ENCODE data around the gene ZFAND4. TPM values are rescaled to one million over a fixed set of nuclear protein-coding genes. Genes with fewer than 3 reads are reported as not detected.

ZFAND4 gene
- total RNA-seq, 4 donors from 2014 or later = 5.0 to 15.3 (median 7.9) TPM

- H3K9me3 ChIP-seq = no peaks in the 10 kb centered on the region
- no peaks in the 10 kb centered on the region for H3K27me3 ChIP-seq
- WGBS, 2 donors = 94 to 95% methylated on average over 2 of the region's 2 CpGs
- no peak overlapping the region for H3K27ac ChIP-seq
- TF ChIP-seq POLR2A (IDR thresholded peaks at IDR 0.05) = no peak
- no peak for TF ChIP-seq CTCF (IDR thresholded peaks at IDR 0.05)
- peaks cover 0 to 34% (median 12%) of the 10 kb centered on the region in 3 donors for H3K4me1 ChIP-seq
- peaks cover 0 to 19% (median 0%) of the 10 kb centered on the region in 3 donors for H3K36me3 ChIP-seq
- intact Hi-C loops (cut with DNase I) = no loop called here
- DNase-seq = no peak
- no peak overlapping the region for H3K4me3 ChIP-seq
Measured at GRCh38 chr10:45591280-45591679, 81.3 kb downstream of the ZFAND4 start.

- Histone ChIP-seq H3K4me3 (no peak overlapping the region), H3K27me3 (no peaks in the 10 kb centered on the region), H3K4me1 (peaks cover 0 to 28% (median 12%) of the 10 kb centered on the region in 3 donors), H3K9me3 (no peaks in the 10 kb centered on the region), H3K27ac (no peak overlapping the region), H3K36me3 (peaks cover 0 to 19% (median 0%) of the 10 kb centered on the region in 3 donors)
- 95 to 100% methylated on average over 2 of the region's 2 CpGs for WGBS, 2 donors
- DNase-seq = no peak
- intact Hi-C loops (cut with DNase I) = no loop called here
- no peak for TF ChIP-seq CTCF (IDR thresholded peaks at IDR 0.05)
Measured at GRCh38 chr10:45589868-45590267, 82.7 kb downstream of the ZFAND4 start.

GRCh38 chr10:45589009-45589408, 83.6 kb downstream of the ZFAND4 start:
- intact Hi-C loops (cut with DNase I) = no loop called here
- no peak overlapping the region for H3K27ac ChIP-seq

GRCh38 chr10:45586028-45586824, 86.3 kb downstream of the ZFAND4 start:
- no peak for DNase-seq
- Histone ChIP-seq H3K9me3 (no peaks in the 10 kb centered on the region), H3K4me1 (peaks cover 0 to 12% (median 3%) of the 10 kb centered on the region in 3 donors), H3K4me3 (no peak overlapping the region), H3K27me3 (no peaks in the 10 kb centered on the region), H3K27ac (no peak overlapping the region), H3K36me3 (peaks cover 0 to 19% (median 0%) of the 10 kb centered on the region in 3 donors)
- TF ChIP-seq POLR2A (IDR thresholded peaks at IDR 0.05) = no peak
- TF ChIP-seq CTCF (IDR thresholded peaks at IDR 0.05) = no peak
- WGBS, 2 donors = 93 to 98% methylated on average over 3 of the region's 3 CpGs
- intact Hi-C loops (cut with DNase I) = no loop called here

More at GRCh38 chr10:45589009-45589408, 83.6 kb downstream of the ZFAND4 start:
- Histone ChIP-seq H3K9me3 (no peaks in the 10 kb centered on the region), H3K4me3 (no peak overlapping the region), H3K36me3 (peaks cover 0 to 19% (median 0%) of the 10 kb centered on the region in 3 donors), H3K27me3 (no peaks in the 10 kb centered on the region), H3K4me1 (peaks cover 0 to 26% (median 12%) of the 10 kb centered on the region in 3 donors)
- TF ChIP-seq POLR2A (IDR thresholded peaks at IDR 0.05) (no peak), CTCF (IDR thresholded peaks at IDR 0.05) (no peak)
- no peak for DNase-seq

GRCh38 chr10:45585131-45585530, 87.4 kb downstream of the ZFAND4 start:
- Histone ChIP-seq H3K9me3 (no peaks in the 10 kb centered on the region), H3K27me3 (no peaks in the 10 kb centered on the region), H3K4me1 (peaks cover 0 to 23% (median 9%) of the 10 kb centered on the region in 3 donors), H3K4me3 (no peak overlapping the region), H3K36me3 (peaks cover 0 to 13% (median 0%) of the 10 kb centered on the region in 3 donors), H3K27ac (no peak overlapping the region)
- WGBS, 2 donors = 87 to 95% methylated on average over 2 of the region's 2 CpGs
- intact Hi-C loops (cut with DNase I) = no loop called here
- no peak for DNase-seq
- TF ChIP-seq CTCF (IDR thresholded peaks at IDR 0.05) = no peak
- no peak for TF ChIP-seq POLR2A (IDR thresholded peaks at IDR 0.05)
